ENCODE data around the gene AZGP1. TPM values are rescaled to one million over a fixed set of nuclear protein-coding genes. Genes with fewer than 3 reads are reported as not detected.
"Not testable (repeated sequence)": the region's sequence is repeated elsewhere in the genome, so short reads cannot be mapped to it uniquely, and the experiment has no call there.

AZGP1 gene
- total and polyA plus RNA-seq, 2 experiments from 2014 or later, result not detected

GRCh38 chr7:99971242-99971641, 4.6 kb downstream of the AZGP1 start:
- H3K4me1 ChIP-seq (ENCODE audit: low read depth), result no peaks in the 10 kb centered on the region
- no peaks in the 10 kb centered on the region for H3K27me3 ChIP-seq
- H3K27ac ChIP-seq, result no peak overlapping the region
- H3K4me3 ChIP-seq, result no peak overlapping the region
- no peak for DNase-seq (ENCODE audit: low read depth in 1 of 2, low spot score in 1 of 2)
- TF ChIP-seq, protein P1, sequence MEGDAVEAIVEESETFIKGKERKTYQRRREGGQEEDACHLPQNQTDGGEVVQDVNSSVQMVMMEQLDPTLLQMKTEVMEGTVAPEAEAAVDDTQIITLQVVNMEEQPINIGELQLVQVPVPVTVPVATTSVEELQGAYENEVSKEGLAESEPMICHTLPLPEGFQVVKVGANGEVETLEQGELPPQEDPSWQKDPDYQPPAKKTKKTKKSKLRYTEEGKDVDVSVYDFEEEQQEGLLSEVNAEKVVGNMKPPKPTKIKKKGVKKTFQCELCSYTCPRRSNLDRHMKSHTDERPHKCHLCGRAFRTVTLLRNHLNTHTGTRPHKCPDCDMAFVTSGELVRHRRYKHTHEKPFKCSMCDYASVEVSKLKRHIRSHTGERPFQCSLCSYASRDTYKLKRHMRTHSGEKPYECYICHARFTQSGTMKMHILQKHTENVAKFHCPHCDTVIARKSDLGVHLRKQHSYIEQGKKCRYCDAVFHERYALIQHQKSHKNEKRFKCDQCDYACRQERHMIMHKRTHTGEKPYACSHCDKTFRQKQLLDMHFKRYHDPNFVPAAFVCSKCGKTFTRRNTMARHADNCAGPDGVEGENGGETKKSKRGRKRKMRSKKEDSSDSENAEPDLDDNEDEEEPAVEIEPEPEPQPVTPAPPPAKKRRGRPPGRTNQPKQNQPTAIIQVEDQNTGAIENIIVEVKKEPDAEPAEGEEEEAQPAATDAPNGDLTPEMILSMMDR (IDR thresholded peaks at IDR 0.05; ENCODE audit: low read depth, low read length), result no peak
- H3K36me3 ChIP-seq, result no peaks in the 10 kb centered on the region
- H3K9me3 ChIP-seq (ENCODE audit: low read depth), result no peaks in the 10 kb centered on the region

- not testable (repeated sequence) for H3K4me3 ChIP-seq; DNase-seq (ENCODE audit: low read depth in 1 of 2, low spot score in 1 of 2); H3K27ac ChIP-seq; H3K27me3 ChIP-seq; H3K36me3 ChIP-seq; H3K4me1 ChIP-seq (ENCODE audit: low read depth); H3K9me3 ChIP-seq (ENCODE audit: low read depth)
These were observed 6.0 kb downstream of the AZGP1 start for GRCh38 chr7:99969813-99970212.

DNA sequence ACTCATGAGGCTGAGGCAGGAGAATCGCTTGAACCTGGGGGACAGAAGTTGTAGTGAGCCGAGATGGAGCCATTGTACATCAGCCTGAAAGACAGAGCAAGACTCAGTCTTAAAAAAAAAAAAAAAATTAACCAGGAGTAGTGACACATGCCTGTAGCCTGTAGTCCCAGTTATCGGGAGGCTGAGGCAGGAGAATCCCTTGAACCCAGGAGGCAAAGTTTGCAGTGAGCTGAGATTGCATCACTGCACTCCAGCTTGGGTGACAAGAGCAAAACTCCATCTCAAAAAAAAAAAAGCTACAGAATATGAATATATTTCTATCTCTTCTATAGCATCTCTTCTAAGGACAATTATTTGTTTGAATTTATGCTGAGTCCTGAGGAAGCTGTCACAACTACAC, 6.5 kb downstream of the AZGP1 start:
- H3K9me3 ChIP-seq (ENCODE audit: low read depth), result no peaks in the 10 kb centered on the region
- H3K27me3 ChIP-seq, result no peaks in the 10 kb centered on the region
- no peak overlapping the region for H3K27ac ChIP-seq
- no peaks in the 10 kb centered on the region for H3K36me3 ChIP-seq
- no peaks in the 10 kb centered on the region for H3K4me1 ChIP-seq (ENCODE audit: low read depth)
- TF ChIP-seq, protein P1 (IDR thresholded peaks at IDR 0.05; ENCODE audit: low read depth, low read length), result no peak
- no peak for DNase-seq (ENCODE audit: low read depth in 1 of 2, low spot score in 1 of 2)
- H3K4me3 ChIP-seq, result no peak overlapping the region

DNA sequence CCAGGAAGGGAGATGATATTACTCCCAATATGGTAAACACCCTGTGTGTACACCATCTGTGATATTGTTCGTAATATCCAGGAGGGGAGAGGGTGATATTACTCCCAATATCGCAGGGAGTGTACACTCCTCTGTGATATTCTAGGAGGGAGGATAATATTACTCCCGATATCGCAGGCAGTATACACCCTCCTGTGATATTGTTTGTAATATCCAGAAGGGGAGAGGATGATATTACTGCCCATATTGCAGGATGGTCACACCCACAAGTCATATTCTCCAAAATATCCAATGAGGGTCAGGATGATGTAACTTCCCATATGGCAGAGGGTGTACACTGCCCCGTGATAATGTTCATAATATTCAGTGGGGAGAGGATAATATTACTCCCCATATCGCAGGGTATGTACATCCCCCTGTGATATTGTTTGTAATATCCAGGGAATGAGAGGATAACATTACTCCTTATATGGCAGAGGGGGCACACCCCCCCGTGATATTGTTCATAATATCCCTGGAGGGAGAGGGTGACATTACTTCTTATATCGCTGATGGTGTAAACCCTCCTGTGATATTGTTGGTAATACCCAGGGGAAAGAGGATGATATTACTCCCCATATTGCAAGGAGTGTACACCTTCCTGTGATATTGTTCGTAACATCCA, 17.1 kb downstream of the AZGP1 start:
- Histone ChIP-seq H3K4me1 (ENCODE audit: low read depth) (no peaks in the 10 kb centered on the region), H3K36me3 (no peaks in the 10 kb centered on the region), H3K27me3 (peaks cover 17% of the 10 kb centered on the region), H3K27ac (no peak overlapping the region), H3K4me3 (no peak overlapping the region), H3K9me3 (ENCODE audit: low read depth) (no peaks in the 10 kb centered on the region)
- no peak for DNase-seq (ENCODE audit: low read depth in 1 of 2, low spot score in 1 of 2)
- TF ChIP-seq, protein P1 (IDR thresholded peaks at IDR 0.05; ENCODE audit: low read depth, low read length), result no peak

DNA sequence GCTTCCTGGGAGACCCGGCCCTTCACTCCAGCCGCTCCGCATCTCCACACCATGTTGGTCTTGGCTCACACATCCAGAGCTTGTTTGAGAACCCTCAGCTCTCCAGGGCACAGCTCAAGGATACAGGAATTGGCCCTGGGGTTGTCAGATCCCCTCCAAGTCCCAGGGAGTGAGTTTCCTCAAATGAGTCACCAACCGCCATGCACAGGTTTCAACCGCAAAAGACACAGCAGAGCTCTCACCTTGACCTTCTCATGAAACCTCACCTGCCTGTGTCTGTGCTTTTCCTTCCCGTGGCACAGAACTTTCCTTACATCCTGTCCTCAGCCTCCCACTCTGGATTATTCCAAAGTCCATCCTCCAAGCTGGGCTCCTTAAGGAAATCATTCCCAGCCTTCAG, 20.6 kb downstream of the AZGP1 start:
- DNase-seq (ENCODE audit: low read depth in 1 of 2, low spot score in 1 of 2), result no peak
- Histone ChIP-seq H3K9me3 (ENCODE audit: low read depth) (no peaks in the 10 kb centered on the region), H3K36me3 (no peaks in the 10 kb centered on the region), H3K4me1 (ENCODE audit: low read depth) (no peaks in the 10 kb centered on the region), H3K27ac (no peak overlapping the region), H3K4me3 (no peak overlapping the region), H3K27me3 (no peaks in the 10 kb centered on the region)
- TF ChIP-seq, protein P1 (IDR thresholded peaks at IDR 0.05; ENCODE audit: low read depth, low read length), result no peak

DNA sequence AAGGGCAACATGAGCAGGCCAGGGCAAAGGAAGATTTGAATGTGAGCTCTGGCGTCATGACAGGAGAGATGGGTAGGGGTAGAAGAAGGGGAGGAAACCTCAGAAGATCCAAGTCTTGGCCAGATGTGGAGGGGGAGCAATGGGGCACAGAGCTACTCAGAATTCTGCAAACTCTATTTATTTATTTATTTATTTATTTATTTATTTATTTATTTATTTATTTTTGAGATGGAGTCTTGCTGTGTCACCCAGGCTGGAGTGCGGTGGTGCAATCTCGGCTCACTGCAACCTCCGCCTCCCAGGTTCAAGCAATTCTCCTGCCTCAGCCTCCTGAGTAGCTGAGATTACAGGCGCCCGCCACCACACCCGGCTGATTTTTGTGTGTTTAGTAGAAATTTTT, 21.2 kb downstream of the AZGP1 start:
- H3K36me3 ChIP-seq; H3K27me3 ChIP-seq; H3K27ac ChIP-seq; H3K4me1 ChIP-seq (ENCODE audit: low read depth); DNase-seq (ENCODE audit: low read depth in 1 of 2, low spot score in 1 of 2); H3K9me3 ChIP-seq (ENCODE audit: low read depth); H3K4me3 ChIP-seq: not testable (repeated sequence)

All from cardiac muscle cell (in vitro differentiated cells and primary cell).